HEK293 (cell line): ENCODE results near the gene DBN1.
A peak's percentile ranks its signal among the peaks of the same experiment; 100 is the strongest.

Source experiments
- EGR2 ChIP-seq: fragments of 450-650 bp; formaldehyde crosslinking; IDR thresholded peaks from 2 replicates; pipeline ENCODE4 v1.5.1; 2016; ENCODE audit warnings: low read depth, missing biosample characterization, missing genetic modification characterization
- GLI4 ChIP-seq: fragments of 450-650 bp; formaldehyde crosslinking; IDR thresholded peaks from 2 replicates; pipeline ENCODE4 v1.5.1; 2016; ENCODE audit warnings: missing biosample characterization, missing genetic modification characterization
- GLIS2 ChIP-seq: fragments of 450-650 bp; formaldehyde crosslinking; IDR thresholded peaks from 2 replicates; pipeline ENCODE4 v1.5.1; 2016; ENCODE audit warnings: missing biosample characterization, missing genetic modification characterization
- HOXC10 ChIP-seq: sonication (generic); formaldehyde crosslinking; IDR thresholded peaks from 2 replicates; pipeline ENCODE4 v1.8.1; 2023; ENCODE audit warnings: mild to moderate bottlenecking, missing genetic modification reagents
- MYNN ChIP-seq: fragments of 450-650 bp; formaldehyde crosslinking; IDR thresholded peaks from 2 replicates; pipeline ENCODE4 v1.5.1; 2016; ENCODE audit warnings: missing biosample characterization, missing genetic modification characterization, borderline replicate concordance
- MZF1 ChIP-seq: fragments of 450-650 bp; formaldehyde crosslinking; IDR thresholded peaks from 2 replicates; pipeline ENCODE4 v1.5.1; 2017; ENCODE audit warnings: missing biosample characterization, missing genetic modification characterization, borderline replicate concordance
- OVOL3 ChIP-seq: fragments of 450-650 bp; formaldehyde crosslinking; IDR thresholded peaks from 2 replicates; pipeline ENCODE4 v1.5.1; 2016; ENCODE audit warnings: missing biosample characterization, missing genetic modification characterization
- SP3 ChIP-seq: fragments of 450-650 bp; formaldehyde crosslinking; IDR thresholded peaks from 2 replicates; pipeline ENCODE4 v1.5.1; 2016; ENCODE audit warnings: missing biosample characterization, missing genetic modification characterization
- ZBTB1 ChIP-seq: fragments of 450-650 bp; formaldehyde crosslinking; IDR thresholded peaks from 2 replicates; pipeline ENCODE4 v1.5.1; 2016; ENCODE audit warnings: missing biosample characterization, missing genetic modification characterization
- ZBTB17 ChIP-seq: fragments of 450-650 bp; formaldehyde crosslinking; IDR thresholded peaks from 2 replicates; pipeline ENCODE4 v1.5.1; 2016; ENCODE audit warnings: missing biosample characterization, missing genetic modification characterization
- ZBTB48 ChIP-seq: fragments of 450-650 bp; formaldehyde crosslinking; IDR thresholded peaks from 2 replicates; pipeline ENCODE4 v1.5.1; 2016; ENCODE audit warnings: missing biosample characterization, missing genetic modification characterization
- ZBTB8A ChIP-seq: fragments of 450-650 bp; formaldehyde crosslinking; IDR thresholded peaks from 2 replicates; pipeline ENCODE4 v1.5.1; 2016; ENCODE audit warnings: missing biosample characterization, missing genetic modification characterization
- ZFP37 ChIP-seq: fragments of 450-650 bp; formaldehyde crosslinking; IDR thresholded peaks from 2 replicates; pipeline ENCODE4 v1.5.1; 2016; ENCODE audit warnings: missing biosample characterization, missing genetic modification characterization
- ZNF274 ChIP-seq, 2 experiments: fragments of 200-500 bp in 1 of 2; fragments of 450-650 bp in 1 of 2; sonication (Bioruptor generic) in 1 of 2; formaldehyde crosslinking in 1 of 2; IDR thresholded peaks; 2 replicates each; pipeline versions ENCODE4 v1.5.1 to v1.6.1; 2014 to 2016; ENCODE audit warnings: borderline replicate concordance in 1 of 2, inconsistent platforms in 1 of 2, low read length in 1 of 2, missing biosample characterization in 1 of 2, missing genetic modification characterization in 1 of 2
- ZNF324 ChIP-seq: fragments of 450-650 bp; formaldehyde crosslinking; IDR thresholded peaks from 2 replicates; pipeline ENCODE4 v1.5.1; 2016; ENCODE audit warnings: missing biosample characterization, missing genetic modification characterization
- ZNF555 ChIP-seq: fragments of 450-650 bp; formaldehyde crosslinking; conservative IDR thresholded peaks from 2 replicates; pipeline ENCODE4 v1.5.1; 2017; ENCODE audit warnings: missing biosample characterization, mild to moderate bottlenecking, missing genetic modification characterization, inconsistent platforms
- ZNF585B ChIP-seq: fragments of 450-650 bp; formaldehyde crosslinking; IDR thresholded peaks from 2 replicates; pipeline ENCODE4 v1.5.1; 2016; ENCODE audit warnings: missing biosample characterization, missing genetic modification characterization
- ZNF707 ChIP-seq: fragments of 450-650 bp; formaldehyde crosslinking; IDR thresholded peaks from 2 replicates; pipeline ENCODE4 v1.5.1; 2016; ENCODE audit warnings: missing biosample characterization, missing genetic modification characterization
- ZNF768 ChIP-seq: fragments of 450-650 bp; formaldehyde crosslinking; IDR thresholded peaks from 2 replicates; pipeline ENCODE4 v1.5.1; 2018; ENCODE audit warnings: missing biosample characterization, mild to moderate bottlenecking, missing genetic modification characterization
- ZNF776 ChIP-seq: fragments of 450-650 bp; formaldehyde crosslinking; IDR thresholded peaks from 2 replicates; pipeline ENCODE4 v1.5.0; 2017; ENCODE audit warnings: missing biosample characterization, missing genetic modification characterization, borderline replicate concordance
- ZXDB ChIP-seq: fragments of 450-650 bp; formaldehyde crosslinking; IDR thresholded peaks from 2 replicates; pipeline ENCODE4 v1.5.1; 2016; ENCODE audit warnings: missing biosample characterization, missing genetic modification characterization
- TF ChIP-seq, protein P1 (sequence below): fragments of 450-650 bp; formaldehyde crosslinking; IDR thresholded peaks from 2 replicates; pipeline ENCODE4 v1.5.1; 2016; ENCODE audit warnings: missing biosample characterization, missing genetic modification characterization, borderline replicate concordance
- TF ChIP-seq, protein P2 (sequence below): fragments of 450-650 bp; formaldehyde crosslinking; IDR thresholded peaks from 2 replicates; pipeline ENCODE4 v1.5.1; 2016; ENCODE audit warnings: missing biosample characterization, missing genetic modification characterization
- TF ChIP-seq, protein P3 (sequence below): fragments of 450-650 bp; formaldehyde crosslinking; IDR thresholded peaks from 2 replicates; pipeline ENCODE4 v1.5.1; 2016; ENCODE audit warnings: missing biosample characterization, missing genetic modification characterization
- TF ChIP-seq, protein P4 (sequence below): fragments of 450-650 bp; formaldehyde crosslinking; conservative IDR thresholded peaks from 2 replicates; pipeline ENCODE4 v1.5.1; 2016; ENCODE audit warnings: low read depth, missing biosample characterization, missing genetic modification characterization
- TF ChIP-seq, protein P5 (sequence below): fragments of 450-650 bp; formaldehyde crosslinking; IDR thresholded peaks from 2 replicates; pipeline ENCODE4 v1.5.1; 2016; ENCODE audit warnings: missing biosample characterization, missing genetic modification characterization
- TF ChIP-seq, protein P6 (sequence below): fragments of 450-650 bp; formaldehyde crosslinking; IDR thresholded peaks from 2 replicates; pipeline ENCODE4 v1.5.1; 2016; ENCODE audit warnings: missing biosample characterization, missing genetic modification characterization

DBN1 gene

DNA sequence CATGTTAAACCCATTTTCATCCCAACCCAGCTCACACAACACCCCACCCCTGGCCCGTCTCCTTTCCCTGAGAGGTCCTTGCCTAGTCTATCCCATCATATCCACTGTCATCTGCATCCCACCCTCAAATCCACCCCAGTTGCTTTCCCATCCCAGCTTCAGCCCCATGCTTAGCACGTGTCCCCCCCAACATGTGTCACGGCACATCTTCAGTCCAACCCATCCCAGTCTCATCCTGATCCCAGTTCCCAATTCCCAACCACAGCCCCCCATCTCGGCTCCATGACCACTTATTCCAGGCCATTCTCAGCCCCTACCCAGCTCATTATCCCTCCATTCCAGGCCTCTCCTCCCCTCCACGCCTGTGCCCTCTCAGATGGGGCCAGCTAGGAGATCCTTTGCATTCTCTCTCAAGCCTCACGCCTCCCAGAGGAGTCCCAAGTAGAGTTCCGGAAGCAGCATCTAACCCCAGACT lies 605 bp upstream of the DBN1 start (continued):
- TF ChIP-seq ZNF274 (IDR thresholded peaks at IDR 0.05; ENCODE audit: low read length) (no peak), ZNF274 (tag by site-specific recombination; IDR thresholded peaks at IDR 0.05; ENCODE audit: borderline replicate concordance) (no peak), ZNF768 (tag by site-specific recombination) (no peak), HOXC10 (no peak), SP3 (tag by site-specific recombination) (peak; percentile 9; the same call in 1 of the 2 replicates), EGR2 (tag by site-specific recombination) (no peak), ZBTB8A (peak; percentile 32; the same call in 1 of the 2 replicates), GLIS2 (tag by site-specific recombination) (peak; percentile 67), ZBTB17 (peak; percentile 57; the same call in 1 of the 2 replicates), MYNN (tag by site-specific recombination) (no peak), ZXDB (tag by site-specific recombination) (no peak), ZNF776 (no peak), MZF1 (tag by site-specific recombination) (no peak), OVOL3 (tag by site-specific recombination) (no peak), ZNF707 (tag by site-specific recombination) (no peak), GLI4 (no peak), ZNF585B (tag by site-specific recombination) (no peak), ZNF324 (tag by site-specific recombination) (no peak), ZNF555 (no peak), ZBTB1 (tag by site-specific recombination) (no peak), ZBTB48 (tag by site-specific recombination) (no peak), ZFP37 (tag by site-specific recombination) (no peak)
- TF ChIP-seq, protein P1, sequence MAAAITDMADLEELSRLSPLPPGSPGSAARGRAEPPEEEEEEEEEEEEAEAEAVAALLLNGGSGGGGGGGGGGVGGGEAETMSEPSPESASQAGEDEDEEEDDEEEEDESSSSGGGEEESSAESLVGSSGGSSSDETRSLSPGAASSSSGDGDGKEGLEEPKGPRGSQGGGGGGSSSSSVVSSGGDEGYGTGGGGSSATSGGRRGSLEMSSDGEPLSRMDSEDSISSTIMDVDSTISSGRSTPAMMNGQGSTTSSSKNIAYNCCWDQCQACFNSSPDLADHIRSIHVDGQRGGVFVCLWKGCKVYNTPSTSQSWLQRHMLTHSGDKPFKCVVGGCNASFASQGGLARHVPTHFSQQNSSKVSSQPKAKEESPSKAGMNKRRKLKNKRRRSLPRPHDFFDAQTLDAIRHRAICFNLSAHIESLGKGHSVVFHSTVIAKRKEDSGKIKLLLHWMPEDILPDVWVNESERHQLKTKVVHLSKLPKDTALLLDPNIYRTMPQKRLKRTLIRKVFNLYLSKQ (tag by site-specific recombination): no peak
- TF ChIP-seq, protein P2, sequence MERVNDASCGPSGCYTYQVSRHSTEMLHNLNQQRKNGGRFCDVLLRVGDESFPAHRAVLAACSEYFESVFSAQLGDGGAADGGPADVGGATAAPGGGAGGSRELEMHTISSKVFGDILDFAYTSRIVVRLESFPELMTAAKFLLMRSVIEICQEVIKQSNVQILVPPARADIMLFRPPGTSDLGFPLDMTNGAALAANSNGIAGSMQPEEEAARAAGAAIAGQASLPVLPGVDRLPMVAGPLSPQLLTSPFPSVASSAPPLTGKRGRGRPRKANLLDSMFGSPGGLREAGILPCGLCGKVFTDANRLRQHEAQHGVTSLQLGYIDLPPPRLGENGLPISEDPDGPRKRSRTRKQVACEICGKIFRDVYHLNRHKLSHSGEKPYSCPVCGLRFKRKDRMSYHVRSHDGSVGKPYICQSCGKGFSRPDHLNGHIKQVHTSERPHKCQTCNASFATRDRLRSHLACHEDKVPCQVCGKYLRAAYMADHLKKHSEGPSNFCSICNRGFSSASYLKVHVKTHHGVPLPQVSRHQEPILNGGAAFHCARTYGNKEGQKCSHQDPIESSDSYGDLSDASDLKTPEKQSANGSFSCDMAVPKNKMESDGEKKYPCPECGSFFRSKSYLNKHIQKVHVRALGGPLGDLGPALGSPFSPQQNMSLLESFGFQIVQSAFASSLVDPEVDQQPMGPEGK (tag by site-specific recombination): peak; percentile 82
- TF ChIP-seq, protein P3, sequence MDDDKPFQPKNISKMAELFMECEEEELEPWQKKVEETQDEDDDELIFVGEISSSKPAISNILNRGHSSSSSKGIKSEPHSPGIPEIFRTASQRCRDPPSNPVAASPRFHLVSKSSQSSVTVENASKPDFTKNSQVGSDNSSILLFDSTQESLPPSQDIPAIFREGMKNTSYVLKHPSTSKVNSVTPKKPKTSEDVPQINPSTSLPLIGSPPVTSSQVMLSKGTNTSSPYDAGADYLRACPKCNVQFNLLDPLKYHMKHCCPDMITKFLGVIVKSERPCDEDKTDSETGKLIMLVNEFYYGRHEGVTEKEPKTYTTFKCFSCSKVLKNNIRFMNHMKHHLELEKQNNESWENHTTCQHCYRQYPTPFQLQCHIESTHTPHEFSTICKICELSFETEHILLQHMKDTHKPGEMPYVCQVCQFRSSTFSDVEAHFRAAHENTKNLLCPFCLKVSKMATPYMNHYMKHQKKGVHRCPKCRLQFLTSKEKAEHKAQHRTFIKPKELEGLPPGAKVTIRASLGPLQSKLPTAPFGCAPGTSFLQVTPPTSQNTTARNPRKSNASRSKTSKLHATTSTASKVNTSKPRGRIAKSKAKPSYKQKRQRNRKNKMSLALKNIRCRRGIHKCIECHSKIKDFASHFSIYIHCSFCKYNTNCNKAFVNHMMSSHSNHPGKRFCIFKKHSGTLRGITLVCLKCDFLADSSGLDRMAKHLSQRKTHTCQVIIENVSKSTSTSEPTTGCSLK: no peak
- TF ChIP-seq, protein P4, sequence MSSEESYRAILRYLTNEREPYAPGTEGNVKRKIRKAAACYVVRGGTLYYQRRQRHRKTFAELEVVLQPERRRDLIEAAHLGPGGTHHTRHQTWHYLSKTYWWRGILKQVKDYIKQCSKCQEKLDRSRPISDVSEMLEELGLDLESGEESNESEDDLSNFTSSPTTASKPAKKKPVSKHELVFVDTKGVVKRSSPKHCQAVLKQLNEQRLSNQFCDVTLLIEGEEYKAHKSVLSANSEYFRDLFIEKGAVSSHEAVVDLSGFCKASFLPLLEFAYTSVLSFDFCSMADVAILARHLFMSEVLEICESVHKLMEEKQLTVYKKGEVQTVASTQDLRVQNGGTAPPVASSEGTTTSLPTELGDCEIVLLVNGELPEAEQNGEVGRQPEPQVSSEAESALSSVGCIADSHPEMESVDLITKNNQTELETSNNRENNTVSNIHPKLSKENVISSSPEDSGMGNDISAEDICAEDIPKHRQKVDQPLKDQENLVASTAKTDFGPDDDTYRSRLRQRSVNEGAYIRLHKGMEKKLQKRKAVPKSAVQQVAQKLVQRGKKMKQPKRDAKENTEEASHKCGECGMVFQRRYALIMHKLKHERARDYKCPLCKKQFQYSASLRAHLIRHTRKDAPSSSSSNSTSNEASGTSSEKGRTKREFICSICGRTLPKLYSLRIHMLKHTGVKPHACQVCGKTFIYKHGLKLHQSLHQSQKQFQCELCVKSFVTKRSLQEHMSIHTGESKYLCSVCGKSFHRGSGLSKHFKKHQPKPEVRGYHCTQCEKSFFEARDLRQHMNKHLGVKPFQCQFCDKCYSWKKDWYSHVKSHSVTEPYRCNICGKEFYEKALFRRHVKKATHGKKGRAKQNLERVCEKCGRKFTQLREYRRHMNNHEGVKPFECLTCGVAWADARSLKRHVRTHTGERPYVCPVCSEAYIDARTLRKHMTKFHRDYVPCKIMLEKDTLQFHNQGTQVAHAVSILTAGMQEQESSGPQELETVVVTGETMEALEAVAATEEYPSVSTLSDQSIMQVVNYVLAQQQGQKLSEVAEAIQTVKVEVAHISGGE: no peak
- TF ChIP-seq, protein P5, sequence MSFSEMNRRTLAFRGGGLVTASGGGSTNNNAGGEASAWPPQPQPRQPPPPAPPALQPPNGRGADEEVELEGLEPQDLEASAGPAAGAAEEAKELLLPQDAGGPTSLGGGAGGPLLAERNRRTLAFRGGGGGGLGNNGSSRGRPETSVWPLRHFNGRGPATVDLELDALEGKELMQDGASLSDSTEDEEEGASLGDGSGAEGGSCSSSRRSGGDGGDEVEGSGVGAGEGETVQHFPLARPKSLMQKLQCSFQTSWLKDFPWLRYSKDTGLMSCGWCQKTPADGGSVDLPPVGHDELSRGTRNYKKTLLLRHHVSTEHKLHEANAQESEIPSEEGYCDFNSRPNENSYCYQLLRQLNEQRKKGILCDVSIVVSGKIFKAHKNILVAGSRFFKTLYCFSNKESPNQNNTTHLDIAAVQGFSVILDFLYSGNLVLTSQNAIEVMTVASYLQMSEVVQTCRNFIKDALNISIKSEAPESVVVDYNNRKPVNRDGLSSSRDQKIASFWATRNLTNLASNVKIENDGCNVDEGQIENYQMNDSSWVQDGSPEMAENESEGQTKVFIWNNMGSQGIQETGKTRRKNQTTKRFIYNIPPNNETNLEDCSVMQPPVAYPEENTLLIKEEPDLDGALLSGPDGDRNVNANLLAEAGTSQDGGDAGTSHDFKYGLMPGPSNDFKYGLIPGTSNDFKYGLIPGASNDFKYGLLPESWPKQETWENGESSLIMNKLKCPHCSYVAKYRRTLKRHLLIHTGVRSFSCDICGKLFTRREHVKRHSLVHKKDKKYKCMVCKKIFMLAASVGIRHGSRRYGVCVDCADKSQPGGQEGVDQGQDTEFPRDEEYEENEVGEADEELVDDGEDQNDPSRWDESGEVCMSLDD: no peak
- TF ChIP-seq, protein P6, sequence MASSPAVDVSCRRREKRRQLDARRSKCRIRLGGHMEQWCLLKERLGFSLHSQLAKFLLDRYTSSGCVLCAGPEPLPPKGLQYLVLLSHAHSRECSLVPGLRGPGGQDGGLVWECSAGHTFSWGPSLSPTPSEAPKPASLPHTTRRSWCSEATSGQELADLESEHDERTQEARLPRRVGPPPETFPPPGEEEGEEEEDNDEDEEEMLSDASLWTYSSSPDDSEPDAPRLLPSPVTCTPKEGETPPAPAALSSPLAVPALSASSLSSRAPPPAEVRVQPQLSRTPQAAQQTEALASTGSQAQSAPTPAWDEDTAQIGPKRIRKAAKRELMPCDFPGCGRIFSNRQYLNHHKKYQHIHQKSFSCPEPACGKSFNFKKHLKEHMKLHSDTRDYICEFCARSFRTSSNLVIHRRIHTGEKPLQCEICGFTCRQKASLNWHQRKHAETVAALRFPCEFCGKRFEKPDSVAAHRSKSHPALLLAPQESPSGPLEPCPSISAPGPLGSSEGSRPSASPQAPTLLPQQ (tag by site-specific recombination): 0 out of 2 replicates have a peak, but pooled peaks have one; percentile 24
